ENCODE results near the gene SCD5.

The SCD5 gene

DNA sequence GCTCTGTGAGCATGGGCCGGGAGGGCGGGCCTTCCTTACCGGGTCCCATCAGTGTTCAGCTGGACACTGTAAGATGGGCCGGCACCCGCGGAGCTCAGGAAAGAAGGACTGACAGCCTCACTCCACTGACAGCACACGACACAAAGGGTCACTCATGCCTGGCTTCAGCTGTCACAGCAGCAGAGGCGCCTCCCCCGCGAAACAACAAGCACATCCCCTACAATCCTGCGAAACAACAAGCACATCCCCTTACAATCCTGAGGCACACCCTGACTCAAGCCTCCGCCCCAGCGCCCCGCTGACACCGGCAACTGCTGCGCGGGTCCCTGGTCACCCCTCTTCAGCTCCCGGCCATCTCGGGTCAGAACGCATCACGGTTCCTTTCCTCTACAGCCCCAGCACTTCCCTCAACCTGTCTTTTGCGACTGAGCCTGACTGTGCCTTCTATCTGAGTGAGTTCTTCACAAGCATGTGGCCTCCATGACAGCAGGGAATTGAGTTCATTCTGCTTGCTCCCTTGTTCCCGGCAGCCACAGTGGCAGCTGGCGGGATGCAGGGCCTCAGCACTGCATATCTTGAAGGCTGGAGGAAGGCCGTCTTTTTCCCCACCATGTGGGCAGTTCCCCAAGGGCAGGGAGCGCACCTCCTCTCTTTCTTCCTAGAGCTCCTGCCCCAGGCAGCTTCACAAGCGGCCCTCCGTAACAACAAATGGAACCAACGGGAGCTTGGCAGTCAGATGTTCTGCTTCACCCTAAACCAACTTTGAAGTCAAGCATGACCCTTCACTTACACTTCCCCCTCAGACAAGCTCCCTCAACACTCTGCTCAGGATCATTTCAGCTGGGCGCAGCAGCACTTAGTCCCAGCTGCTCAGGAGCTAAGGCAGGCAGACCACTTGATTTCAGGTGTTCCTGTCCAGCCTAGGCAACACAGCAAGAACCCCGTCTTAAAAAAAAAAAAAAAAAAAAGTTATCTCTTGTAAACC, 39.6 kb downstream of the SCD5 start:
- DNase-seq = no peak

DNA sequence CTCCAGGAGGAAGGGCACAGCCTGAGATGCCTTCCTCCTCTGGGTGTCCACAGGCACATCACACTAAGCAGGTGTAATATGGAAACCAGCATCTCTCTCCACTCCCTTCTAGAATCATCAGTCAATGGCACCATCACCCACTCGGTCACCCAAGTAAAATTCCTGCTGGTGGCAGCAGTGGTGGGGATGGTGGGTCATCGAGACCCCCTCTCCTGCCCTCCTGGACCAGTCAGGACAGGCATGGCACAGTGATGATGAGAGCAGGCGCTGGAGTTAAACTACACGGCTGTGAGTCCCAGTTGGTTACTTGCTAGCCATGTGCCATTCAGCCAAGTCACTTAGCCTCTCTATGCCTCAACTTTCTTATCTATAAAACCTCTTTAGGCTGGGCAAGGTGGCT, 42.5 kb downstream of the SCD5 start:
- DNase-seq = no peak

DNA sequence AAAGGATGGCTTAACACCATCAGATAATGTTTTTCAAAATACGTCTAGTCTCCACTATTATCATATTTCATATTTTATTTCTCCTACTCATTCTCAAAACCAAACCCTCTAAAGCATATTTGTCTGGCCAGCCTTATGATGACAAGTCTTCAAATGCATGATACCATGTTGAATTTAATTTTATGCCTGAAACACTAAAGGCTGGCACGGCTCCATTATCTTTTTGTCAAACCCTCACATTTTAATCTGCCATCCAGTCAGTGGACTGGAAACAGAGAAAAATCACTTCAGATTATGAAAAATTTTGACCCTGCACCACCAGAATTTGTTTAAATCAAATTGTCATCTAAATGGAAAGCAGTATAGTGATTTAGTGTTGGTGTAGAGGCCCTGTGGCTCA, 42.9 kb downstream of the SCD5 start:
- no peak for DNase-seq

DNA sequence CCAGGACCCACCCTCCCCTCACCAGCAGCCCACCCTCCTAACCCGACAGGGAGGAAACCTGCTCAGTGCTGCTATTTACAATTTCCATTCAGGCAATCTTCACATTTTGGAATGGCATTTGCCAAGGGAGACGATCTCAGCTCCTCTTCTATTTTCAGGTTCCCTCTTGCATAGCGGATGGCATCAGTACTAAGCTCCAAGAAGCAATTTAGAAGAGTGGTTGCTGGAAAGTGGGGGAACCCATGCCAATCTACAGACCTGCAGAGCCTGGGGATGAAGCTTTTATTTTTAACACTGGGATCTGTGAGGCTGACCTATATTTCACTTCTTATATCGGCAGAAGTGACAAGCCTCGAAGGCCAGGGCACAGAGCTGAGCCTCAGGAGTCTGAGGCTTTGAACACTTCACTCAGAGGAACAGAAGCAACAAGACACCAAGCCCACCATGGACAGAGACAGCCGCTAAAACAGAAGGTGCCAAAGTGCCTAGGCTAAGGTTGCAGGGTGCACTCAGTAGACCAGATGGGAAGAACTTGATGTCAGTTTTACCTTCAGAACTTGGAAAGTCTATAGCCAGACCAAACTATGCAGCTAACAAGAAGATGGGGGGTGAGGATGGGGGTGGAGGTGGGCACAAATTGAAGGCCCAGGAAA, 44.0 kb downstream of the SCD5 start:
- DNase-seq = no peak

DNA sequence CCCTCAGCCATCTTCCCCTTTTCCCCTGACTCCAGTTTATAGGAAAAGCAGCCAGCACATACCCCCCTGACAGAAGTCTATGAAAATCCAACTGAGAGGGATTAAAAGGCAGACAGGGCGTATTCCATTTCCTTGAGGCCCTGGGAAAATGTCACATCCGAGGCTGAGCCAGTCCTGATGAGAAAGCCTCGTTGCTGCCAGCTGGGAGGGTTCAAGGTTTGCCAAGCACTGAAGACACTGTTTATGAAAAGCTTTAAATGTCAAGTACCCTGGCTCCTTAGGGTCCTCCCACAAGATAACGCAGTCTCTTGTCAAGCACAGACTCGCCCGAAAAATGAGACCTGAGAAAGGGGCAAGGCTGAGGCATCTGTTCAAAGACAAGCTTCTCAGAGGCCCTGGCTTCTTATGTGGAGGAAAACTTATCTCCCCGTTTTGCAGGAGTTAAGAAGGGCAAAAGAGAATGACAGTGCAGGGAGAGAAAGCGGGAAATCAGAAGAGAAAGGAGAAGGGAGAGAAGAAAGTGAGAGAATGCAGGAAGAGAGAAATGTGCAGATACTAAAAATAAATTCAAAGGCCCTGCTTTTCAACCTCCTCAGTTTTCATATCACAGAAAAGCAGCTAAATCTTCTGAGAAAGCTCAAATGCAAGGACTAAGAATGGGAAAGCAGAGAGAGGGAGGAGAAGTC, 44.7 kb downstream of the SCD5 start:
- DNase-seq = no peak

DNA sequence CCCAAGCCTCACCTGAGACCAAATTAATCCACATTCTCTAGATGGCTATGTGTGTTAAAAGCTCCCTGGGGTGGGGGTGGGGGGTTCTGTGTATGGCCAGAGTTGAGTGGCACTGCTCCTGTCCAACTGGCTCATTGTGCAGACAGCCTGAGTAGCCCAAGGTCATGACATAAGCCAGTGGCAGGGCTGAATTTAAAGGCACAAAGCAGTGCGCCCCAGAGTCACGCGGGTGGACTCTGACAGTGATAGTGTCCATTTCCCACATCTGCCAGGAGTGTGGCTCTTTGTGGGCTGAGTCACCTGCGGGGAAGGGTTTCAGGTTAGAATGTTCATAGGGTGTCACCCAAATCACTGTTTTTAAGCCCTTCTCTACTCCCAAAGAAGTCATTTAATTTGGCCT, 45.4 kb downstream of the SCD5 start:
- no peak for DNase-seq

DNA sequence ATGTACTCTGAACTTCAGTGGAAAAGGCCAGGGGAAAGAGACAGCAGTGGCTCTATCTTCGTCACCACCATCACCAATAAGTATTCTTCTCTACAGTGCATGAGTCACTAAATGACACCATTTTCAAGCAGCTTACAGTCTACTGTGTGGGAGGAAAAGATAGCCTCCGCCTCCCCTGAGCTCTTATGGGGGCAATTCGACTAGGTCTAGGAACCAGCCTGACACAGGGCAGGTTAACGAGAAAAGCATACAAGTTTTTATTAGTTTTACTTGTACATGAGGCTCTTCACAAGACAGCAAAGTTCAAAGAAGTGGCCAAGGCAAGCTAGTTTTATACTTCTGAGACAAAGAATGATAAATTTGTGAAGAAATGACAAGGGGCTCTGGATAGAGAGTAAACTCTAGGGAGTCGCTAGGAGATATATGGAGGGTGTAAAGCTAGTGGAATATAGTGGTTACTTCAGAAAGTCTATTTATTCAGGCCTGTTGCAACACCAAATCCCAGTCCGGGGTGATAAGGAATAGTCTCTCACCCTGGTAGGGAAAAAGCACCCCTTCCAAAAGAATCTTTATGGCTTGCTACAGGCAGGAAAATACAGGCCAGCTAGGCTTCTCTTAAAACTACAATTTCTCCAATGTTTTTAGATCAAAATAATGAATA, 49.7 kb downstream of the SCD5 start:
- no peak for DNase-seq

DNA sequence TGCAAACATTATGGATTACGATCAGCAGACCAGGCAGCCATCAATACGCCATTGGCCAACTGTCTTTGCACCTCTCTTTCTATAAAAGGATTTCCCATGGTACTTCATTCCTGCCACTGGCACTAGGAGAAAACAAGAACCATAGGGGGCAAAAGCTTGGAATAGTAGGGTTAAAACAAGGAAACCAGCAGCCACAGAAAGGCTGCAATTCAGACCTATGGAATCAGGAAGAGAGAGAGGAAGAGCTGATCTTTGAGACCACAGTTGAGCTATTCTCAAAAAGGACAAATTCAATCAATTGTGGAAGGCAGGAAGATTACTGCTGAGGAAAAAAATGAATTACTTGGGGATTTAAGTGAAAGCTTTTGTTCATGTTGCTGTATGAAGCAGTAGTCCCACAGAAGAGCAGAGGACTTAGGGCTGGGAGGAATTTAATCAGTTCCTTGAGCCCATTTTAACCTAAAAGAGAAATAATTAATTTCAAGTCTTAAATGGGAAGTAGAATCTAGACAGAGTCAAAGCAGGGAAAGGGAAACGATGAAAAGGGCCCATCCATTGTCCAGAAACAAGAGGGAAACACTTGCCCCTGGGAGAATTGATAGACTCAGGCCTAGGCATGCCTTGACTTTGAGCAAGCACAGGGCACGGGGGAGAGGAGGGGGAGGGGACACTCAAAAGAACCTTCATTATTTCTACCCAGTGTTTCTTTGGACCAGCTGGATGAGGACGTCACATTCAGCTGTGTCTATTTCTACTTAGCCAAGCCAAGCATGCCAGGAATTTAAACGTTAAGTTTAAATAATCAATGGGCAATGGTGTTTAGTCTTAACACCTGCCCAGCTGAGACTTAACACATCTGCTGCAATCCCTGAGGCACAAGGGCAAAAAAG, 50.7 kb downstream of the SCD5 start:
- DNase-seq = no peak

DNA sequence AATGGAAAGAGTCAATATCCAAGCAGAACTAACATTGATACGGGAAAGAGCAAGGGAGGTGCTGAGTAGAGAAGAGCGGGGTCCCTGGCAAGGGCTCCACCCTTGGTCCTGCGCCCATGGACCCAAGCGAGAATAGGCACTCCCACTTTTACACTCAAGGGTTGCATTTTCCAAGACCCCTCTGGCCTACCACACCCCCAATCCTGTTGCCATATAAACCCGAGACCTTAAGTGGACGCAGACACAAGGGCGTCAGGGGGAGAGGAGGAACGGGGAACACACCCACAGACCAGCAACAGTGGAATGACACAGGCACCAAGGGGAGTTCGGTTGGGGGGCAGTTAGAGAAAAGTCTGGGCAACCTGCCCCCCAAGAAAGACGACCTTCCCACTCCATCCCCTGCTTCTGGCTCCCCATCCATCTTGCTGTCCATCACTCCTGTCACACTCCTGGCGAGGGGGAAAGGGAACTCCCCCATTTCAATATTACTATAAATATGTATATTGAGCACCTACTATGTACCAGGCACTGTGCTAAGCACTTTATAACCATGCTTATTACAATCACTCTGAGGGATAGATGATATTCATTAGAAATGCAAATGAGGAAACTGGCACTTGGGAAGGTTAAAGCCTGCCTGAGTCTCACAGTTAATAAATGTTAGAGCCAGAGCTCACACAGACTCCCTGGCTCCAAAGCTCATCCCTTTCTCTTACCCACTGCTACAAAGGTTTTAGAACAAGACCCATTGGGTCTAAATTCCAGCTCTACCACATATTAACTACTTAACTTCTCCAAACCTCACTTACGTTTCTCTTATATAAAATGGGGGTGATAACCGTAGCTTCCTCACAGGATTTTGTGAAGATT, 51.7 kb downstream of the SCD5 start:
- DNase-seq = no peak

DNA sequence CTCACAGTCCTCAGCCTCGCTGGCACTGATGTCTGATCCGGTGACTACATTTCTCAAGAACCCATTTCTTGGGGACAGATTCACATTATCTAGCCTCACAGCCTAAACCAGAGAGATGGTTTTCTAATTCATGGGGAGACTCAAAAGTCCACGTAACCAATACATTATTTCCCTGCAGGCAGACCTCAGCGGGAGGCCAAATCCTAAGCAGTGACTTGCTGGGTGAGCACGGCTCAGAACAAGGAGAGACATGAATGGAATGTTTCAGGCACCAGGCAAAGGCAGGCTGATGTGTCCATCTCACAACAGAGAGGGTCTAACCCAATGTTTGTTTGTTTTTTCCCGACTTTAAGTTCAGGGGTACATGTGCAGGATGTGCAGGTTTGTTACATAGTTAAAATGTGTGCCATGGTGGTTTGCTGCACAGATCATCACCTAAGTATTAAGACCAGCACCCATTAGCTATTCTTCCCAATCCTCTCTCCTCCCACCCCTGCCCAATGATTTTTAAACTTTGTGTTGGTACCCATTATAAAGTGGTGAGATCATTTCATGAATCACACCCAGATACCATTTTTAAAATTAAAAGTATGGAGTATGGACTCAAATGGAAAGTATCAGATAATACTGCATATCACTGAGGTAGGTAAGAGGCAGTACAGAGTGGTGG, 53.3 kb downstream of the SCD5 start:
- DNase-seq = no peak

DNA sequence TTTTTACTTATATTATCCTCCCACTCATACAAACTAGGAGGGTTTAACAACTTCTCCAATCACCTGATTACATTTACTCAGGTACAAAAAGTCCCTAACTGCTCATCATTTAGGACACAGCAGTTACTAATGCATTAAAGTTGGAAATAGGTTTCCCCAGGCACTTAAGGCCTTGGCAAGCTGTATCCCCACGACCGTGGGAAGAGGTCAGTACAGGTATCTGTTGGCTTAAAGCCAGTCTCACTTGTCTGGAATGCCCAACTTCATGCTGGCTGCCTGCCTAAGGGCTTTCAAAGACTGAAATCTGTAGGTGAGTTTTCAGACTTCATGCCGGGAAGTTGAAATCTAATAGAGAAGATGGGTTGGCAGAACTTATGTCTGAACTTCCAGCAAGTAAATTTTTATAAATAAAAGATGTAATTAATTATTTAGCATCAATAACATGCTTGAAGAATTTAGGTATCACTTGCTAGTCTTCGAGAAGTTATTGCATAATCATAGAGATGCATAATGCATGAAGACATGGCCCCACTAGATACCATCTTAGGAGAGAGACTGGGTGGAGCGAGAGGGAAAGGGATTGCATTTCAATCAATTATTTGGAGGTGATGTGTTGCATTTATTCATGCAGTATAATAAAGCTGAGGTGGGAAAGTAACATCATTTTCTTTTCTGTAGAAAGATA, 54.2 kb downstream of the SCD5 start:
- DNase-seq = no peak

DNA sequence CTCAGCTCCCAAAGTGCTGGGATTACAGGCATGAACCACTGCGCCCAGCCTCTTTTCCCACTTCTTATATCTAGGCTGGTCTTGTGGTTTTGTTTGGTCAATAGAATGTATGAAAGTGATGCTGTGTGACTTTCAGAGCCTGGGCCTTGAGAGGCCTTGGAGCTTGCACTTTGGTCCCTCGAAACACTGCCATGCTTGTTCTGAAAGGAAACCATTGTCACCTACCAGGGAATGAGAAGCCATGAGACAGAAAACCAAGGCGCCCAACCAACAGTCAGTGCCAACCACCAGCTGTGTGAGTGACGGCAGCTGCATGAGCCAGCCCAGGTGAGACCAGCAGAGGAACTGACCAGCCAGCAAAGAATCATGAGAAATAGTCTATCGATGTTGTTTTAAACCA, 57.4 kb downstream of the SCD5 start:
- no peak for DNase-seq

DNA sequence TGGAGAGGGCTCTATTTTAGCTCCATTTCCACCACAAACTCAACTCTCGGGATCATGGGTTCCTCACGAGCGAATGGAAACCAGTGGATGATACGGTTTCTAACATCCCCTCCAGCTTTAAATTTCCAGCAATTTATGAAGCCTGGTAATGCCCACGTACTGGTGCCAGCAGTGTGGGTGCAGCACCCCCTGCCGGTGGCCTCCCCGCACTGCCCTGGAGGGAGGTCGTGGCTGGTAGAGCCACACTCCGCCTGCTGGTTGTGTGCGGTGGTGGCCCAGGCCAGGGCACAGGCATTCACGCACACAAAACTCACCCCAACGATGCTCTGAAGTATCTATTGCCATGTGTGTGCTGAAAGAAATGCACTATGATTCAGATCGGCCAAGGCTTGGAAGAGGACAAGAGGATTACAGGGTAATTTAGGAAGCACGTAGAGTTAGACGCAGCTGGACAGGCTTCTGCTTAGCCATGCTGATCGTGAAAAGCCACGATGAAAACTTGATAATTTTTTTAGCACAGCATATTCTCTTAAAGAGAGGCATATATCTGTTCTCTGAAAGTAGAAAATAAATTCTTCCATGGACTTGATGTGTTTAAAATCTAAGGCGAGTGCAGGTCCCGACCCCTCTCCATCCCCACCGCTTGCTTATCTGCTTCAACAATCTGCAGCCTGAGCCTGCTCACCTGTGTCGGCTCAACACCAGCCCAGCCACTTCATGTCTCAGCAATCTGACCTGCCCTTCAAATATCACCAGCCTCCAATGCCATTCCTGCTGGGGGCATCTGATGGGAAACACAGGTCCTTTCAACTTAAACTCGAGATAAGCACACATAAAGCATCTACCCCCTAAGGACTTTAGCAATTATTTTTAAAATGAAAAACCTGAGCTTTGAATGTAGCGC, 59.1 kb downstream of the SCD5 start:
- peak; percentile 76 for DNase-seq

DNA sequence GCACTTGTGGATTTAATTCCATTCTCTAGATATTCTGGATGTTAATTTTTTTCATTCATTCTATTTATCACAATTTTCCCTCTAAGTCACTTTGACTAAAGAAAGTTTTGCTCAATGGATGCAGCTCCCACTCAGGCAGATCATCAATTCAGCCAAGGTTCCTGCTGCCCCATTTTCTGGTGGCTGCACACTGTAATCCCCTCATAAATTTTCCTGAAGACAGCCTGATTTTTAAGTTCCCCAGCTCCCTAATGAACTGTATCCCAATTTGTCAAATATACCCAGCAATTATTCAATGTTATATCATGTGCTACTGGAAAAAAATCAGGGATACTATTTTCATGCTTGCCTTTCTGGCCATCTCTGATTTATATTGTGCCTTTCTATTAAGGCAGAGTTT, 61.2 kb downstream of the SCD5 start:
- DNase-seq = no peak

DNA sequence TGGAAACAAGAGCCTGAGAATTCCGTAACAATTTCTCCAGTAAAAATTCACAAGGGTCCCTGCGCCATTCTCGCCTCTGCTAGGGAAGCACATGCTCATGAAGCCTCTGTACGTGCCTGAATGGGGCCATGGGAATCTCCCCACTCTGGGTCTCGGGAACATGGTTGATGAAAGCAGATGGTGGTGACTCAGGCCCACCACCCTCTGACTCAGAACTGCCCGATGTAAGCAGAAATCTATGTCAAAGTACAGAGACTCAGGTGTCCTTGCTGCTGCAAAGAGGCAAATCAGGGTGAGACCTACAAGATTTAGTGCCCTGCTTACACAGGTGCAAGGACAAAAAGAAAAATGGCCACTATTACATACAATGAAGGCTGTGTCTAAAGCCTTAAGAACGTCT, 65.0 kb downstream of the SCD5 start:
- no peak for DNase-seq

DNA sequence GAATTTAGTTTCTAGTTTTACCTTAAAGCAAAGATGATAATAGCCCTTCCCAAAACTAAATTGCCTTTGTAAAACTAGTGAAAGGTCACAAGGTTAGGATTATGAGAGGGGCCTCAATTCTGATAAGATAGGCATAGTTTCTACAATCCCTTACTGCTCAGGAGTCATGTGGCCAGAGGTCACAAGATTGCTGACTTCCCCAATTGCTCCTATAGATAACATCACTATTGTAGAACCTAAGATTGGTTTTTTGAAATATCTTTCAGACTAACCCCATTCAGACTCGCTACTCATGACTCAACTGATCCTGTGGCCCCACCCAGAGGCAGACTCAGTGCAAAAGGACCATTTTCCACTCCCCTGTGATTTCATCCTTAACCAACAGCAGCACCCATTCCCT, 70.3 kb downstream of the SCD5 start:
- no peak for DNase-seq

DNA sequence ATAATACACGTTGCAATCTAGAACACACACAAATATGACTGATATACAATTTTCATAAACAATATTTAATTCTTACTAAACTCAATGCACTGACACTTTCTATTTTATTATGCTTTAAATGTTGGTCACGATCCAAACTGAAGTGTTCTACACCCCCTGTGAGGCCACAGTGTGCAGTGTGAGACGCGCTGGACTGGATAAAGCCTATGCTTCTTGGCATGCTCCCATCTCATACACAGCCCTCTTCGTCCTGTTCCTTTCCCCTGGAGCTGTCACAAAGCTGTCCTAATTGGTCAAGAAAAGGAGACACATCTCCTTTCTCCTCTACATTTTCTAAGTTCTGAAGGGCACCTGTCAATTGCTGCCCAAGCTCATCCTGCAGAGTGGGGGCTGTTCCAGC, 72.0 kb downstream of the SCD5 start:
- no peak for DNase-seq

DNA sequence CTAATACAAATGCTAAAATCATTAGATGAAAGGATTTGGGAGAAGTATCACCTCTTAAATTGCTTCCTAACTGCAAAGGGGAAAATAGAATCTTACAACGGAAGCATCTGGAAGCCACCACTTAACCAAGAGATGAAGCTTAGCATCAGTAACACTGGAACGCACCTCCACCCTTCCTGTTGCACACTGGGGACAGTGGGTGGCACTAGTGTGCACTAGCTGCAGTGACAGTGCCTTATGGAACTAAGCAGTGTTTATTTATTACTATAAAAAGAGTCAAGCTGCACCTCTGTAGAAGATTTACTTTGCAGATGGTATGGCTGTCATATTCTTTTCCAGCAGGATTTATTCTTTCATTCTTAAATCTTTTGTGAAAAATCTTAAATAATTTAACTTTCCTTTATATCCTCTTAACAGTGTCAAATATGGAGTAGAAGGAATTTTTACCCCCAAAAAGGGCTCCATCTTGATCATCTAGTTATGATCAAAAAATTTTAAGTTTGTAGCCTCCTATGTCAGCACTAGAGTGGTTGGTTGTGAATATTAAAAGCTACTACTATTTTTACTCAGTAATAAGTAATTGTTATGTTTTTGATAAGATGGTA, 76.7 kb downstream of the SCD5 start:
- DNase-seq = no peak

All from right forelimb (tissue), 1 donor.